D721Med (cell line): Measurements from ENCODE around the gene POFUT1.

Experiments
- DNase-seq: peaks from one replicate; pipeline ENCODE4 v3.0.0; 2011; ENCODE audit warnings: low spot score; ENCODE audit not compliant: insufficient read length
- FAIRE-seq: peaks from 2 replicates; lab custom pipeline; 2011; peaks lifted over from hg19 to GRCh38; lab: Jason Lieb, UNC
- TF ChIP-seq, protein P1 (sequence below): IDR thresholded peaks from 2 replicates; pipeline ENCODE4 v1.5.1; 2012; ENCODE audit warnings: mild to moderate bottlenecking, control low read depth; ENCODE audit not compliant: insufficient read depth; ENCODE audit errors: missing control alignments

Gene POFUT1

DNA sequence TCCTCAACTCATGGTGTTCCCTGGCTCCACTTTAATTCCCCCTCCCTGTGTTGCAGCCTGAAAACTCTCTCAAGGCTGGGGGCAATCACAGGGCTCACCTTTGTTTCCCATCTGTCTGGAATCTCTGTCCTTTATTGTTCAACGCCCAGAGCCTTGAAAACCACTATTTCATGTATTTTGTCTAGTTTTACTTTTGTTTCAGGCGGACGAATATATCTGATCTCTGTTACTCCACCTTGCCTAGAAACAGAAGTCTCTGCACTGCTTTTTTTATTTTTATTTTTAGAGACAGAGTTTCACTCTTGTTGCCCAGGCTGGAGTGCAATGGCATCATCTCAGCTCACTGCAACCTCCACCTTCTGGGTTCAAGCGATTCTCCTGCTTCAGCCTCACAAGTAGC is 27.7 kb upstream of the POFUT1 start:
- no peak for DNase-seq
- TF ChIP-seq, protein P1, sequence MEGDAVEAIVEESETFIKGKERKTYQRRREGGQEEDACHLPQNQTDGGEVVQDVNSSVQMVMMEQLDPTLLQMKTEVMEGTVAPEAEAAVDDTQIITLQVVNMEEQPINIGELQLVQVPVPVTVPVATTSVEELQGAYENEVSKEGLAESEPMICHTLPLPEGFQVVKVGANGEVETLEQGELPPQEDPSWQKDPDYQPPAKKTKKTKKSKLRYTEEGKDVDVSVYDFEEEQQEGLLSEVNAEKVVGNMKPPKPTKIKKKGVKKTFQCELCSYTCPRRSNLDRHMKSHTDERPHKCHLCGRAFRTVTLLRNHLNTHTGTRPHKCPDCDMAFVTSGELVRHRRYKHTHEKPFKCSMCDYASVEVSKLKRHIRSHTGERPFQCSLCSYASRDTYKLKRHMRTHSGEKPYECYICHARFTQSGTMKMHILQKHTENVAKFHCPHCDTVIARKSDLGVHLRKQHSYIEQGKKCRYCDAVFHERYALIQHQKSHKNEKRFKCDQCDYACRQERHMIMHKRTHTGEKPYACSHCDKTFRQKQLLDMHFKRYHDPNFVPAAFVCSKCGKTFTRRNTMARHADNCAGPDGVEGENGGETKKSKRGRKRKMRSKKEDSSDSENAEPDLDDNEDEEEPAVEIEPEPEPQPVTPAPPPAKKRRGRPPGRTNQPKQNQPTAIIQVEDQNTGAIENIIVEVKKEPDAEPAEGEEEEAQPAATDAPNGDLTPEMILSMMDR = no peak
- FAIRE-seq = no peak

DNA sequence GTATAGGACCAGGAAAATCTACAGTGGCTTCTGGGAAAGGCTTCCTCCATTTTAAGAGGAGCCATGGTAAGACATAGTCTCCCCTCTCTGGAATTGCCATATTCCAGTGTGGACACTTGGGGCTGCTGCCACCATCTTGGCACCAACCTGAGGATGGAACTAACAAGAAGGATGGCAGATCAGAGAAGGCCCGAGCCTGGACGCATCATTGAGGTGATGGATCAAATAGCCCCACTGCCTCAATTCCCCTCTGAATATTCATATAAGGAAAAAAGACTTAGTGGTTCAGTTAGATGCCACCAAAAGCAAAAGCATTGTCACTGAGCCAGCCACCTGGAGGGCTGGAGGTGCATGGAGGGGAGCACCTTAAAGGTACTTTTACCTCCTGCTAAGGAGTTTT is 26.1 kb upstream of the POFUT1 start:
- TF ChIP-seq, protein P1 = no peak
- no peak for DNase-seq
- no peak for FAIRE-seq

DNA sequence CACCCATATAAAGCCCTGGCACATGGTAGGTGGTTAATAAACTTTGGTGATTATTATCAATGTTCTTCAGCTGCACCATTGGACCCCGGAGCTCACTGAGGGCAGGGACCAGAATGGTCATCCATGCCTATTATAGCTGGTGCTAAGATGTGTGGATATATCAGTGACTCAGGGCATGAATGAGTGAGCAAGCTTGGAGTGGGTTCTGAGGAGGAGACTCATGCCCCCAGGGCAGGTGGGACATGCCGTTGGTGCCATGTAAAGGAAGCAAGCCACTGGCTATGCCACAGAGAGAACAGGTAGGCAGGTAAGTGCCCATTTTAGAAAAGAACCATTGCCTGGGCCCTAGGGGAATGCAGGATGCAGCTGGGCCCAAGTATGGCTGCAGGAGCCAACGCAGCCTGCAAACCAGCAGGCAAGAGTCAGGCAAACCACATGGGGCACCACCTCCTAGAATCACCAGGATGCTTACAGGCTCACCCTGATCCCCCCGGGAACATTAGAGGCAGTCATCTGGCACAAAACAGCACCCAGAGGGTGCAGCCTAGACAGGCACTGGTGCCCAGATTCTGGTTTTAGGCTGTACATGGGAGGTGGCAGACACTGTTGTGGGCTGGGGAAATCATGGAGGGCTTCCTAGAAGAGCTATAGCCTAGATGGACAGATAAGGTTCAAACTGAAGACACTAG is 23.6 kb upstream of the POFUT1 start:
- no peak for DNase-seq
- TF ChIP-seq, protein P1 = no peak
- no peak for FAIRE-seq

GRCh38 chr20:32184961-32185603 is 22.6 kb upstream of the POFUT1 start:
- no peak for DNase-seq
- no peak for FAIRE-seq
- TF ChIP-seq, protein P1 = no peak

- TF ChIP-seq, protein P1 = no peak
- FAIRE-seq = no peak
Measured at GRCh38 chr20:32186506-32186905, 21.2 kb upstream of the POFUT1 start.

DNA sequence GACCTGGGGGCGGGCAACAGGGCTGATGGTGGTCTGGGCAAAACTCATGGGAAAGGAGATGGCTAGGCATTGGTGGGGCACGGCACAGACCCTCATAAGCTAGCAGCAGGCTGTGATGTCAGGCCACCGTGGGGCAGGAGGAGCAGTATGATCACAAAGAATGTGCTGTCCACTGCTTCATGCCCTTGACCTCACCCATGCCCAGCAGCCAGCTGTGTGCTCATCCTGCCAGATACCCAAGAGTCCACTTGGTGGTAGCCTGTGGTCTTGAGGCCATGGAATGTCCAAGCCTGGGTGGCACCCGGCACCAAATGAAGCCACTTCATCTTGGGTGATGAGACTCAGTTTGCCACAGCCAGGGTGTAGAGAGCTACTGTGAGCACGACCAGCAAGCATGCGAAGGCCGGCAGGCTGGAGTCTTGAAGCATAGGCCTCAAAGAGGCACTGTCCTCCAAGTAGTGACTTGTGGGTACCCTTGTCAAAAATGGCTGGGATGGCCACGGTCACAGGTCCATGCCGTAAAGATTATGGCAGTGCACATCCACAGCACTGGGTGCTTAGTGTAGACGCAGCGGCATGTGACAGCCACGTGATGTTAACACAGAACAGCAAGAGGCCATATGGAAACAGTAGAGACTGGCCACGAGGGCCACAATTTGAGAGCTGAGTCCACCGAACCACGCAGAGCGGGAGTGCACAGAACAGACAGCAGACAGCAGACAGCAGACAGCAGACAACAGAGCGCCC is 19.1 kb upstream of the POFUT1 start:
- TF ChIP-seq, protein P1 = no peak
- no peak for DNase-seq
- FAIRE-seq = no peak

More at GRCh38 chr20:32186506-32186905, 21.2 kb upstream of the POFUT1 start:
- DNase-seq = no peak

DNA sequence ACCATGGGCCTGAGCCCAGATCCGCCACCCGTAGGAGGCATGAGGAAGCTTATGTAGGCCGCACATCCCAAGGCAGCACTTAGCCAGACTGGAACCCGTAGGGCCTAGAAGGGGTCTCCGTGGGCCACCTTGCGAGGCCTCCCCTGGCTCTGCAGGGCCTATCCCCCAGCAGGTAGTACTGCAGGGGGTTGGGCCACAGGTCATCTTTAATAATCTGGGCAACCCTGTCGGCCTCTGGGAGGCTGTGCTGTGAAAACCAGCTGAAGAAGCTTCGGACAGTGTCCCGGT is 18.6 kb upstream of the POFUT1 start:
- FAIRE-seq (no peak), DNase-seq (no peak)
- TF ChIP-seq, protein P1 = no peak
